ENCODE measurements around the gene ATG101. TPM values are rescaled to one million over a fixed set of nuclear protein-coding genes. Genes with fewer than 3 reads are reported as not detected.

Gene ATG101
- total RNA-seq (2014; rRNA removed; shearing (Covaris generic)), result 105 and 114 TPM in 2 replicates

GRCh38 chr12:52069327-52070184, at the start of gene ATG101:
TSS of gene ATG101 (plus strand) at chr12:52069978. CDS start at chr12:52073651, 3,673 bp downstream.
- DNase-seq (ENCODE audit: low spot score), result peak; percentile 94

- DNase-seq (ENCODE audit: low spot score), result peak; percentile 47
These were observed 49.0 kb upstream of the ATG101 start for GRCh38 chr12:52020539-52021336.

GRCh38 chr12:52022841-52023181, 47.0 kb upstream of the ATG101 start:
- DNase-seq (ENCODE audit: low spot score), result no peak

GRCh38 chr12:52023182-52023975, 46.4 kb upstream of the ATG101 start:
- peak; percentile 70 for DNase-seq (ENCODE audit: low spot score)

GRCh38 chr12:52023976-52024688, 45.6 kb upstream of the ATG101 start:
- DNase-seq (ENCODE audit: low spot score), result no peak

GRCh38 chr12:52024845-52025230, 44.9 kb upstream of the ATG101 start:
- peak; percentile 46 for DNase-seq (ENCODE audit: low spot score)

GRCh38 chr12:52026263-52026662, 43.5 kb upstream of the ATG101 start:
- DNase-seq (ENCODE audit: low spot score), result no peak

- DNase-seq (ENCODE audit: low spot score), result no peak
These were observed 42.5 kb upstream of the ATG101 start for GRCh38 chr12:52027085-52027843.

- DNase-seq (ENCODE audit: low spot score), result peak; percentile 38
These were observed 40.1 kb upstream of the ATG101 start for GRCh38 chr12:52029685-52030084.

- DNase-seq (ENCODE audit: low spot score), result peak; percentile 31
These were observed 37.4 kb upstream of the ATG101 start for GRCh38 chr12:52032446-52032803.

- peak; percentile 93 for DNase-seq (ENCODE audit: low spot score)
These were observed 36.9 kb upstream of the ATG101 start for GRCh38 chr12:52032804-52033445.

GRCh38 chr12:52033446-52034140, 36.2 kb upstream of the ATG101 start:
- no peak for DNase-seq (ENCODE audit: low spot score)

- no peak for DNase-seq (ENCODE audit: low spot score)
These were observed 34.6 kb upstream of the ATG101 start for GRCh38 chr12:52035190-52035589.

- DNase-seq (ENCODE audit: low spot score), result no peak
These were observed 33.9 kb upstream of the ATG101 start for GRCh38 chr12:52035926-52036325.

GRCh38 chr12:52036587-52037171, 33.1 kb upstream of the ATG101 start:
- peak; percentile 75 for DNase-seq (ENCODE audit: low spot score)

- DNase-seq (ENCODE audit: low spot score), result no peak
These were observed 32.4 kb upstream of the ATG101 start for GRCh38 chr12:52037248-52037861.

GRCh38 chr12:52038447-52038846, 31.3 kb upstream of the ATG101 start:
- DNase-seq (ENCODE audit: low spot score), result no peak

GRCh38 chr12:52041035-52041434, 28.7 kb upstream of the ATG101 start:
- no peak for DNase-seq (ENCODE audit: low spot score)
